ENCODE data around the gene SPTBN5.
A peak's percentile ranks its signal among the peaks of the same experiment; 100 is the strongest.

The SPTBN5 gene

DNA sequence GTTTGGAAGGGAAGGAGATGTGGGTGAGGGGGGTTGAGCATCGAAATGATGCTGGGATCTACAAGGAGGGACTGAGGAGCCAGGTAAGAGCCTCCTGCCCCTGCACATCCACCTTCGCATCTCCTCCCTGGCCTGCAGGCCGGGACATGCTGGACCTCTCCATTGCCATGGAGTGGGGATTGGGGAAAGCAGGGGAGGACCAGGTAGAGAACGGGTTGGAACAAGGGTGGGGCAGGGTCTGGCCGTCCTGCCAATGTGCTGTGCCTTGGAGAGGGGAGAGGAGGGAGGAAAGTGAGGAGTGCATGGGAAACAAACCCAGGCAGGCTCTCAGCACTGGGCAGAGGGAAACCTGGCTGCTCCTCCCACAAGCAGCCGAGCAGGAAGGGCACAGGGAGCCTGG is 44.6 kb downstream of the SPTBN5 start:
- DNase-seq (ENCODE audit: low read depth in 2 of 2, low spot score in 1 of 2), result no peak

DNA sequence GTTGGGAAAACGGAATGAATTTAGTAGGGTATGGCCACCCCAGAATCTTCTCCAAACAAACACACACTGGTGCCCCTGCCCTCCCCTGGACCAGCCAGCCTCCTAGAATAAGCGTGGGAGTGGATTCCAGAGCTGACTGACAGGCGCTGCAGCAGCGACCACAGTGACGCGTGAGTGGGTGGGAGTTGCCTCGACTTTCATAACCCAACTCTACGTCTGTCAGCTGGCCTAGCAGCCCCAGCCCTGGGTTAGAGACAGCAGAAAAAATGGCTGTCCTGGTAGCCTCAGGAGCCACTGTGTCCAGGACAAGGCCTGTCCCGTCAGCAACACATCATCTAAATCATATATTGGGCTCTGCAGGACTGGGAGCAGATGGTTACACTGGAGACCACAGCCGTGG is 45.2 kb downstream of the SPTBN5 start:
- DNase-seq (ENCODE audit: low read depth in 2 of 2, low spot score in 1 of 2), result no peak

DNA sequence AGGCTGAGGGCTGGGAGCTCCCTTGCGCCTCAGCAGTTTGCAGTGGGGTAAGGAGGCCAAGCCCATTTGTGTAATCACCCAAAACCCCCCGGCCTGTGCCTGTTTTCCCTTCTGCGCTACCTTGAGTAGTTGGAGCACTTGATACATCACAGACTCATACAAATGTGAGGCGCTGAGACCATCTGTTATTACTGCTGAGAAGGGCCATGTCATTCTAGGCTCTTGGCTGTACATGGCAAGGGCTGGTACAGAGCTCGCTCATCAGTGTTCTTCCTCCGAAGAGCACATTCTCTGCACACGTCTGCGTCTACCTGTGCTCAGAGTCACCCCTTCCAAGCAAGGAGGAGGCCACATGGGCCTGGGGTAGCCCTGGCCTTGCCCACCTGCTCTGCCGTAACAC is 45.9 kb downstream of the SPTBN5 start:
- no peak for DNase-seq (ENCODE audit: low read depth in 2 of 2, low spot score in 1 of 2)

DNA sequence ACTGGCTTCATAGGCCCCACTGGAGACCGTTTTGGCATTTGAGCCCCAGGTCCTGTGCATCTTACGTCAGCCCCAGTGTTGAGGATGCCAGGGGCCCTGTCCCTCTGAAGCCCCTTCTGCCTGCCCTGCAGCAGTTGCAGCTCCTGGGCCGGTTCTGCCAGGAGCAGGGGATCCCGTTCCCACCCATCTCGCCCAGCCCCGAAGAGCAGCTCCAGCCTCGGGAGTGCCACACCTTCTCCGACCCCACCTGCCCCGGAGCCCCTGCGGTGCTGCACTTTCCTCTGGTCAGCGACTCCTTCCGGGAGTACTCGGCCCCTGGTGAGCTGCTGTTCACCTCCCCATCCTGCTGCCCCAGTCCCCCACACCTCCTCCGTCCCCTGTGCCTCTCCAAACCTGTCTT is 46.6 kb downstream of the SPTBN5 start:
- no peak for DNase-seq (ENCODE audit: low read depth in 2 of 2, low spot score in 1 of 2)

DNA sequence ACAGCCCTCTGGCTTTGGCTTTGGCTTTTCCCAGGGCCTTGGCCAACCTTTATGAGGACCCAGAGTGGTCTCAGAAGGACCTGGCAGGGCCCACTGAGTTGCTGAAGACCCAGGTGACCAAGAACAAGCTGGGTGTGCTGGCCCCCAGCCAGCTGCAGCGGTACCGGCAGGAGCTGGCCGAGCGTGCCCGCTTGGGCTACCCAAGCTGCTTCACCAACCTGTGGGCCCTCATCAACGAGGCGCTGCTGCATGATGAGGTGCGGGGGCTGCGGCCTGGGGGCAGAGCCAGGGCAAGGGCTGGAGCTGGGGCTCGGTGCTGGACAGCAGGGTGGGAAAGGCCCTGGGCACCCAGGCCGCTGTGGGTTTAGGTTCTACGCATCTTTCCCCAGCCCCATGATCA is 49.0 kb downstream of the SPTBN5 start:
- DNase-seq (ENCODE audit: low read depth in 2 of 2, low spot score in 1 of 2), result no peak

DNA sequence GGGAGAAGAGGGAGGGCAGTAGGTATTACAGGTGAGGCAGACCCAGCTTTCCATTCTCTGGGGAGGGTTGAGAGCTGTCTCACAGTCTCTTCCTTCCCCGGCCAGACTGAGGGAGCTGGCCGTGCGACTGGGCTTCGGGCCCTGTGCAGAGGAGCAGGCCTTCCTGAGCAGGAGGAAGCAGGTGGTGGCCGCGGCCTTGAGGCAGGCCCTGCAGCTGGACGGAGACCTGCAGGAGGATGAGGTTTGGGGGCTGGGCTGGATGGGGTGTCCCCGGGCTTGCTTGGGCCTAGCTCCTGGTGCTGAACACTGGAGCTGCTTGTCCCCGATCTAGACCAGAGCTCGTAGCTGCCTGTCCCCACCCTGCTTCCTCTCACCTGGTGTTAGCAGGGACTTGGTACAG is 50.3 kb downstream of the SPTBN5 start:
- no peak for DNase-seq (ENCODE audit: low read depth in 2 of 2, low spot score in 1 of 2)

DNA sequence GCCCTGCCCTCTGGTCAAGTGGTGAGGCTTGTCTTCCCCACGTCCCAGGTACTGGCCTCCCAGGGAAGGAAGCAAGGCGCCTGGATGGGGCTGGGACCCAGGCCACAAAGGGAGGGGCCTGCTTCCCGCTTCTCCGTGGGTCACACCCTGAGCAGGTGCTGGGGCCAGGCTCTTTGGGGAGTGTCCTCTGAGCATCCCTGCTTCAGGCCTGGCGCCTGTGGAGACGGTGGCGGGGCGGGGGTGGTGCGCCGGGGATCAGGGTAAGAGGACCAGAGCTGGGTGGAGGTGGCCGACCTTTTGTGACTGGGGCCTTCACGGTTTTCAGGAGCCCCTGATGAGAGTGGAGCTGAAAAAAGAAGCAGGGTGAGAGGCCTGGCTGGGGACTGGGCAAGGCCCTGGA is 51.6 kb downstream of the SPTBN5 start:
- no peak for DNase-seq (ENCODE audit: low read depth in 2 of 2, low spot score in 1 of 2)

DNA sequence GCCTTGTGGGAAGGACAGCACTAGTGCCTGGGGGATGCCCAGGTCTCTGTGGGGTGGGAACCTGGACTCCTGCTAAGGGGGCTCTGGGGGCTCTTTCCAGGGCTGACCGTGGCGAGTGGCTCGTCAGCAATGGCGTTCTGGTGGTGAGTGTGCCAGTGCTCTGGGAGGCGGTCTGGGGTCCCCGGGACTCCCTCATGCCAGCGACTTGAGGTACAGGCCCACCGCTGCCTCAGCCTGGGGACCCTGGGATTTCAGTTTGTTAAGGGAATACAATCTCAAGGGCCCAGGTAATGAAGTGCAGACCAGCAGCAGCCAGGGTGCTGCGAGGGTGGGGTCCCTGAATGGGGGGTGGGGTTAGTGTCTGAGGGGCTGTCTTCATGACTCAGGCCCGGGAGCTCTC is 52.7 kb downstream of the SPTBN5 start:
- DNase-seq (ENCODE audit: low read depth in 2 of 2, low spot score in 1 of 2), result no peak

DNA sequence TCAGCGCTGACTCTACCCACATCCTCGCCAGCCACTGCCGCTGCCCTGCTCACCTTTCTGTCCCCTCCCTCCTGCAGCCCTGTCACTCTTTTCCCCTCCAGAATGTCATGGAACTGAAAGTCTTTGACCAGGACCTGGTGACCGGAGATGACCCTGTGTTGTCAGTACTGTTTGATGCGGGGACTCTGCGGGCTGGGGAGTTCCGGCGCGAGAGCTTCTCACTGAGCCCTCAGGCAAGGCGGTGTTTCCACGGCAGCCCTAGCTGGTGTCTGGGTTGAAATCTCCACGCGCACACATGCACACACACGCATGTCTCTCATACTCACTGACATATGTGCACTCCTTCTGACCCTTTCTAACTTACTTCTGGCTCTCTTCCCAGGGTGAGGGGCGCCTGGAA is 53.2 kb downstream of the SPTBN5 start:
- DNase-seq (ENCODE audit: low read depth in 2 of 2, low spot score in 1 of 2), result no peak

DNA sequence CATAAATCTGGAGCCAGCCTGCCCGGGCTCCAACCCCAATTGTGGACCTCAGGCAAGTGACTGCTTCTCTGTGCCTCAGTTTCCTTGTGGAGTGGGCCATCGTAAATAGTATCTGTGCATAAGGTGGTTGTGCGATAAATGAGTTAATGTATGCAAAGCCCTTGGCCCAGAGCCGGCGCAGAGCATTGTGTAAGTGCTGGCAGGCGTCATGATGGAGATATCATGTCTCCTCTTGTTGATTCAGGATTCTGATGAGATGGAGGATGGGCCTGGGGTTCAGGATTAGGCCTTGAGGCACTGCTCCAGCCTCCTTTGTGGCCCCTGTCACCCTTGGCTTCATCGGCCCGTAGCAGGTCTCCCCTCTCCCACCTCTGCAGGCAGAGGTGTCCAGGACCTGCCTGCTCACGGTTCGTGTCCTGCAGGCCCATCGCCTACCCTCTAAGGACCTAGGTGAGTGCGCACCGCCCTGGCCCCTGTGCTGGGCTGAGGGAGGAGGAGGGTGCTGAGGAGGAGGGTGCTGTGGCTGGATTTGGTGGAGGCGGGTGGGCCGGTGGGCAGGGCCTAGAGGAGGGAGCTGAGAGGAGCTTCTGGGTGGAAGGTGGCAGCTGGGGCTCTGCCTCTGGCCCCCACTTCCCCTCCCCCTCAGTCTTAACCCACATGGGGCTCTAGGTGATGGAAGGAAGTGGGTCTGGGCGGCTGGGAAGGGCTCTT is 53.9 kb downstream of the SPTBN5 start:
- DNase-seq (ENCODE audit: low read depth in 2 of 2, low spot score in 1 of 2), result no peak

DNA sequence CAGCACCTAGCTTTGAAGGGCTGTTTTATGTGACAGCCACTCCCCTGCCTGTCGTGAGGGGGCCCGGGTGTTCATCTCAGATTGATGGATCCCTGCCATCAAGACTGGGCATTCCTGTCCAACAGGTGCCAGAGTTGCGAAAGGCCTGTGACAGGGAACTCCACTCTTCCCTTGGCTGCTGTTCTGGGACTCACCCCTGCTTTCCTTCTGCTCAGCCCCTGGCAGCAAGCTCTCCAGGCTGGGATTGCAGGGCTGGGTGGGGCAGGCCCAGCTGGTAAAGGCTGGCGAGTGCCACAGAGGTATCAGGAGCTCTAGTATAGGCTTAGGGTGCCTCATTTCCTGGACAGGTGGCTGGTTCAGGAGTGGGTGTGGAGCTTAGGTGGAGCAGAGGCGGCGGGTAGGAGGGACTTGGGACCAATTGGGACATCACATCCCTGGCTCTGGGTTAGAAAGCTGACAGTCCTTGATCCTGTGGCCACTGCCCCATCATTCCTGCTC is 55.4 kb downstream of the SPTBN5 start, which contains the start of gene PLA2G4B:
Gene PLA2G4B, plus strand, starts transcription at position 448 of the 498 bp plus-strand sequence. CDS start 67 bp downstream, outside the sequence.
- DNase-seq (ENCODE audit: low read depth in 2 of 2, low spot score in 1 of 2), result no peak

DNA sequence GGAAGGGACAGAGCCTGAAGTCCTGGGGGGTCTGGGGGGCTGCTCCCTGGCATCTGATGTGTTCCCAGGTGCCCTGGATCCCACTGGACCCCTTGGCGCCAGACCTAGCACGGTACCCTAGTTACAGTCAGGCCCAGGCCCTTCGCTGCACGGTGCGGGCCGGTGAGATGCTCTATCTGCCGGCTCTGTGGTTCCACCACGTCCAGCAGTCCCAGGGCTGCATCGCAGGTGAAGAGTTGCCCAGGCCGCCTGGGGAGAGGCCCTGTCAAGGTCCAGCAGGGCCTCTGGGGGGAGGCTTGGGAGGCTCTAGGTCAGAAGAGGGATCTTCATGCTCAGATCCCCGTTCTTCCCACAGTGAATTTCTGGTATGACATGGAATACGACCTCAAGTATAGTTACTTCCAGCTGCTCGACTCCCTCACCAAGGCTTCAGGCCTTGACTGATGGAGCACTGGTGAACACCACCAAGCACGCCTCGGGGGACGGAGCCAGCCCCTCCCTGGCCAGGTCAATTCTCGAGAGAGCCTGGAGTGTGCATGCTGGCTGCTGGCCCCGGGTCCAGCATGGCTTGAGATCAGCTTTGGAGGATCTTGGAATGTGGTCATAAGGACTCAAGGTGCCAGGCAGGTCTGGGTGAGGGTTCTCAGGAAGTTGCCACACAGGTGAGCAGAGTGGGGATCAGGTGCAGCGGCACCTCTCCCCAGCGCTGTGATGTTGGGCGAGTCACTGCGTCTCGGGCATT is 57.0 kb downstream of the SPTBN5 start:
- DNase-seq (ENCODE audit: low read depth in 2 of 2, low spot score in 1 of 2), result no peak

DNA sequence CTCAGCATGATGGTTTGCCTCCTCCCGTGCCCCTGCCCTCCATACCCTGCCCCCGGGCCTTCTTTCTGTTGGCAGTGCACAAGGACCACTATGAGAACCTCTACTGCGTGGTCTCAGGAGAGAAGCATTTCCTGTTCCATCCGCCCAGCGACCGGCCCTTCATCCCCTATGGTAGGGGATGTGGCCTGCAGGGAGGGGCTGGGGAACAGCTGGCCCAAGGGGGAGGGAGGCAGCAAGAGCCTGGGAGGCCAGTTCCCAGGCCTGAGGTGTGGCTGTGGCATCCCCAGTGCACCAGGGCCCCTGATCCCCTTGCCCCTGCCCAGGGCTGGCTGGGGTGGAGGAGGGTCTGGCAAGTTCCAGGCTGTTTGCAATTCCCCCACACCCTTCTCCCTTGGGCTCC is 57.8 kb downstream of the SPTBN5 start:
- DNase-seq (ENCODE audit: low read depth in 2 of 2, low spot score in 1 of 2), result no peak

DNA sequence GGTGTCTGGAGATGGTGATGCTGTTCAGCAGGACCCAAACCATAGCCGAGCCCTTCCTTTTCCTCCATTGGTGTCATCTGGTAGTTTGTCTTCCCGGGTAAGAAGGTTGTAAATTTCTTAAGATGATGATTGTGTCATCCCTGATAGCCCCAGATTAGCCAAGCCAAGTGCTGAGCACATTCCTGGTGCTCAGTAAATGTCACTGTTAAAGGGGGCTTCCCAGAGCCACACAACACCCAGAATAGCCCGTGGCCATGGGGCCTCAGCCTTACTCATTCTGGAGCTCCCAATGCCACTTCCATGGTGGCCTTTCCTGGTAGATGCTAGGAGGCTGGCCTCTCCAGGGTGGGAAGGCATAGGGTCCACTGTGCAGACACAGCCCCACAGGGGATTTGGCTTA is 59.8 kb downstream of the SPTBN5 start:
- no peak for DNase-seq (ENCODE audit: low read depth in 2 of 2, low spot score in 1 of 2)

DNA sequence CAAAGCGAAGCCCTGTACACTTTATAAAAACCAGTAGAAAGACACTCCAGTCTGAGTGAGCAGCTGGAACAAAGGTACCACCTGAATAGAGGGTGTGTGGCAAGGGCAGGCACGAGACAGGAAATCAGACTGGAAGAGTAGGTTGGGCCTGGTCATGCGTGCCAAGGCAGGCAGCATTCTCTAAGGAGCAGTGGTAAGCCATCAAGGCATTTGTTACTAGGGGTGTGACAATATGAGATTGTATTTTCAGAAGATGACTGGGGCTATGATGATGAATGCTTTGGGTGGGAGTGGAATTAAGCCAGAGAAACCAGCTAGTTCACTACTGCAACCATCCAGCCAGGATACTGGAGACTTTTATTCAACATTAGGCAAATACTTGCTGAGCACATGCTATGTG is 61.0 kb downstream of the SPTBN5 start:
- DNase-seq (ENCODE audit: low read depth in 2 of 2, low spot score in 1 of 2), result no peak

DNA sequence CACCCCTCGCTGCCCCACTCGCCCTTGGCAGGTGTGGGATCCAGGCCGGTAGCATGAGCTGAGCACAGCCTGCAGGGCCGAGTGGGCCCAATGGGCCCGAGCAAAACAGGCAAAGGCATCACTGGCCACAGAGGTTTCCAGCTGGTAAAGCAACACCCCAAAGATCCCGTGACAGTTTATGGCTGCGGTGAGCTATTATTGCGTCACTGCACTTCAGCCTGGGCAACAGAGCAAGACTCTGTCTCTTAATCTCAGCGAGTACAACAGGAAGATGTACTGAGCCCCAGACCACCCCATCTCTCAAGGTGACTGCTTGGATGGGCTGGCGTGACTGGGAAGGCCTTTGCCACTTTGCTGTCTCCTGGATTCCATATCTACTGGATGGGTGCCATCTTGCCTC is 61.6 kb downstream of the SPTBN5 start:
- DNase-seq (ENCODE audit: low read depth in 2 of 2, low spot score in 1 of 2), result no peak

DNA sequence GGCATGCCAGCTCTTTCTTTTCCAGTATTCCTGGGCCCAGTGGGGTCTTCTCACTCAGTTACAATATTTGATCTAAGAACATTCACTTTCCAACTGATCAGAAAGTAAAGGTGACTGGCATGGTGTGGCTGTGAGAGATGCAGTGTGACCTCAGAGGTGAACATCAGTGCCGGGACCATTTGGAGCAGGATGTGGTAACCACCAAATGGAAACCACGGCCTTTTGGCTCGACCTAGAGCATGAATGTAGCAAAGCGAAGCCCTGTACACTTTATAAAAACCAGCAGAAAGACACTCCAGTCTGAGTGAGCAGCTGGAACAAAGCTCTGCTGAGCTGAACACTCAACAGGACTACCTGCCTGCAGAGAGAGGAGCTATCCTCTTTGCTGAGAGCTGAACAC is 62.6 kb downstream of the SPTBN5 start:
- DNase-seq (ENCODE audit: low read depth in 2 of 2, low spot score in 1 of 2), result peak in 1 of 2 donors; percentile 7

DNA sequence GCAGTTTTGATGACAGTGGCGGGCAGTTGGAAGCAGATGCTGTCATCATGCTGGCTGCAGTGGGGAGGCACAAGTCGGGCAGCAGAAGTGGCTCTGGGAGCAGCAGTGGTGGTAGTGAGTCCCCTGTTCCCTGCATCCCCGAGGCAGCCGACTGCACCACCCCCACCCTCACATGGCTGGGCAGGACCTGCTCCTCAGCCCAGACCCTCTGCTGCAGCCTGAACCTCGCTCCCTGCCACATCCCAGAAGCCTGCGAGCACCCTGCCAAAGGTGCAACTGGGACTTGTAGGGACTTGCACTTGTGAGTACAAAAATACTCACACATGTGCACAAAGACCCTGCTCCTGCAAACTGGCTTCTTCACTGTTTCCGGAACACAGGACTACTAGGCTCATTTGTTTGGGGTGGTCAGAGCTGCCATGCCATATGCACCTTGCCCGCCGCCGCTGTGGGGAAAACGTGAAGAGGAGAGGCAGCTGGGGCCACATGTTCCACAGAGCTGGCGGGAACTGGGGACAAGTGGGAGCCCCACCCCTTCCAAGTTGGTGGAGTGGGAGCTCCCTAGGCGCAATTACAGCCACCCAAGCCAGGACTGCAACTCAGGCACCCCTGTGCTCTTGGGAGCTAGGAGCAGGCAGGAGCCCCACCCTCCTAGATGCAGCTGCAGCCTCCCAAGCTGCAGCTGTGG is 63.8 kb downstream of the SPTBN5 start:
- no peak for DNase-seq (ENCODE audit: low read depth in 2 of 2, low spot score in 1 of 2)

DNA sequence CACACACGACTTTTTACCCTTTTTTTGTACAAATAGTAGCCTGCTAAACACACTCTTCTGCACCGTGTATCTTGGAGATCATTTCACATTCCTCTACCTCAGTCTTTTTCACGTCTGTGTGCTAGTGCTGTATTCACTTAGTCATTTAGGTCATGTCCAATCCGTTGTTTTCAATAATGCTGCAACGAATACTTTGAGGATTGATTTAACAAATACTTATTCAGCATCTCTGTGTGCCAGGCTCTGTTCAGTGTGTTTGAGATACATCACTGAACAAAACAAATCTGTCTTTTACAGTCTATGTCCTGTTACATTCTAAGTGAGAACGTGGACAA is 65.1 kb downstream of the SPTBN5 start:
- DNase-seq (ENCODE audit: low read depth in 2 of 2, low spot score in 1 of 2), result no peak

DNA sequence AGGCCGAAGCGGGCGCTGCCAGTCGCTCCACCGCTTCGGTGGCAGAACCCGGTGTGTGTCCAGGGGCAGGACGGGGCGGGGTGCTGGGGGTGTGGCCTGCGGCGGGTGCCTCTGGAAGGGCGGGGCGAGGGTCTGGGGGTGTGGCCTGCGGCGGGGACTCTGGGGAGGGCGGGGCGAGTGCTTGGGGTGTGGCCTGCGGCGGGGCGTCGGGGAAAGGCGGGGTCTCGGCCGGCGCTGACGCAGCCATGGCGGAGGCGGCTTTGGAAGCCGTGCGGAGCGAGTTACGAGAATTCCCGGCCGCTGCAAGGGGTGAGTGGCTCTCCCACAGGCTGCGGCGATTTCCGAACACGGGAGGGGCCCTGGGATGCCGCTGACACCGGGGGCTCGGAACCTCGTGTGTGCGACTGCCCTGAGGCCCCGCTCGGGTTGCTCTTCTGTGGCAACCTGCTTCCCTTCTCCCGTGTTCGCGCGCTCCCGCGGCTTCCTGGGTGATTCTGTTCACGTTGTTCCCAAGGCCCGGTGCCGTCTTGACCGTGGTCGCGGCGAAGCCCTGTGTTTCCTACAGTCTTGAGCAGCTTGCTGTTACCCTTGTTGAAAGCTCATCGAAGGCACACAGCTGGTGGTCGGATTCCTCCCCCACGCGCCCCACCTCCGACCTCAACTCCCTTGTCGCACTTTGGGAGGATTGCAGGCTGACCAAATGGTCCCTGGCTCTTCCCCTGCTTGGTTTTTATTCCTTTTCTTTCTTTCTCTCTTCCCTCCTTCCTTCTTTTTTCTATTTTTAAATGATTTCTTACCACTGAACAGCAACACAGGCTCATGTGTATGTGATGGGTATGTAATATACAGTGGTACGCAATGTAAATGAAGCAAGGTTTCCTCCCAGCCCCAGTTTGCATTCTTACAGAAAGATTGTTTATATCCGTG is 65.7 kb downstream of the SPTBN5 start, which contains the start of gene JMJD7:
Gene JMJD7, plus strand, starts transcription at position 213 of the 927 bp plus-strand sequence. Its CDS starts 33 bp downstream, at position 246.
- DNase-seq (ENCODE audit: low read depth in 2 of 2, low spot score in 1 of 2), result peak; percentile 94 to 96

Data from stimulated activated CD8-positive, alpha-beta memory T cell treated with anti-CD3 and anti-CD28 coated beads, Interleukin-4, amount 100 ng/mL, for 1 hour (primary cell).